GM23338 (cell line): Measurements from ENCODE around the gene PNLIPRP2. TPM values are rescaled to one million over a fixed set of nuclear protein-coding genes. Genes with fewer than 3 reads are reported as not detected.

Experiments used
- ATAC-seq: fragments of 200-7000 bp; cut with Tn5 transposase; 3 replicates; pipeline ENCODE4 v1.9.1; 2020
- DNase-seq: peaks from one replicate; pipeline ENCODE4 v3.0.0-alpha.2; 2015; ENCODE audit warnings: low spot score
- H2AFZ ChIP-seq: fragments of 200-600 bp; sonication (generic); 2 replicates; pipeline ENCODE4 v1.8.0; 2016; ENCODE audit warnings: antibody characterized with exemption, mild to moderate bottlenecking, moderate library complexity
- H3F3A ChIP-seq: fragments of 200-600 bp; sonication (generic); replicated peaks from 2 replicates; pipeline ENCODE4 v1.8.0; 2017; ENCODE audit warnings: antibody characterized with exemption, mixed run types, low read depth
- H3K27ac ChIP-seq: fragments of 200-600 bp; sonication (generic); 2 replicates; pipeline ENCODE4 v1.6.1; 2016; ENCODE audit warnings: low read depth
- H3K27me3 ChIP-seq: fragments of 200-600 bp; sonication (generic); 2 replicates; pipeline ENCODE4 v1.8.0; 2016; ENCODE audit warnings: mild to moderate bottlenecking, mixed run types, moderate library complexity; ENCODE audit not compliant: insufficient read depth
- H3K36me3 ChIP-seq: fragments of 200-600 bp; sonication (generic); 2 replicates; pipeline ENCODE4 v1.8.0; 2016; ENCODE audit warnings: mild to moderate bottlenecking; ENCODE audit not compliant: insufficient read depth
- H3K4me1 ChIP-seq: fragments of 200-600 bp; sonication (generic); 2 replicates; pipeline ENCODE4 v1.8.0; 2016; ENCODE audit warnings: mild to moderate bottlenecking, moderate library complexity; ENCODE audit not compliant: insufficient read depth
- H3K4me2 ChIP-seq: fragments of 200-600 bp; sonication (generic); 2 replicates; pipeline ENCODE4 v1.7.1; 2017; ENCODE audit warnings: mixed run types
- H3K4me3 ChIP-seq: fragments of 200-600 bp; sonication (generic); 2 replicates; pipeline ENCODE4 v1.6.1; 2016; ENCODE audit warnings: mixed run types
- H3K79me2 ChIP-seq: fragments of 200-600 bp; sonication (generic); replicated peaks from 2 replicates; pipeline ENCODE4 v1.8.0; 2017; ENCODE audit warnings: mild to moderate bottlenecking; ENCODE audit not compliant: insufficient read depth
- H3K9me2 ChIP-seq: fragments of 200-600 bp; sonication (generic); 2 replicates; pipeline ENCODE4 v1.8.0; 2017; ENCODE audit not compliant: insufficient read depth
- H4K20me1 ChIP-seq: fragments of 200-600 bp; sonication (generic); replicated peaks from 2 replicates; pipeline ENCODE4 v1.8.0; 2017; ENCODE audit warnings: mild to moderate bottlenecking; ENCODE audit not compliant: insufficient read depth
- H3K27ac Mint-ChIP-seq: 2 replicates; pipeline ENCODE4 v1.8.0; 2020; ENCODE audit warnings: inconsistent platforms, mild to moderate bottlenecking, moderate library complexity, mixed read lengths
- H3K27me3 Mint-ChIP-seq: 3 replicates; pipeline ENCODE4 v1.8.0; 2022; ENCODE audit warnings: low read depth, mild to moderate bottlenecking, moderate library complexity, mixed read lengths, inconsistent platforms; ENCODE audit not compliant: insufficient read depth, poor library complexity
- H3K36me3 Mint-ChIP-seq: 3 replicates; pipeline ENCODE4 v1.8.0; 2021; ENCODE audit warnings: low read depth, mild to moderate bottlenecking, inconsistent platforms, moderate library complexity, mixed read lengths
- H3K4me1 Mint-ChIP-seq: 3 replicates; pipeline ENCODE4 v1.8.0; 2020; ENCODE audit warnings: mild to moderate bottlenecking, inconsistent platforms, mixed read lengths
- H3K4me3 Mint-ChIP-seq: 3 replicates; pipeline ENCODE4 v1.8.0; 2021; ENCODE audit warnings: moderate library complexity, mild to moderate bottlenecking, inconsistent platforms, mixed read lengths
- H3K9me3 Mint-ChIP-seq: 3 replicates; pipeline ENCODE4 v1.8.0; 2020; ENCODE audit warnings: moderate library complexity, mild to moderate bottlenecking, inconsistent platforms, mixed read lengths
- CREB1 ChIP-seq: fragments of 250-450 bp; sonication (Bioruptor Pico); IDR thresholded peaks from 2 replicates; pipeline ENCODE4 v1.5.0; 2020; ENCODE audit warnings: low read depth, mild to moderate bottlenecking, moderate library complexity
- EZH2 ChIP-seq: fragments of 200-600 bp; sonication (generic); IDR thresholded peaks from one replicate; pipeline ENCODE4 v1.8.0; 2017; ENCODE audit warnings: antibody characterized with exemption, mild to moderate bottlenecking, low read depth; ENCODE audit not compliant: unreplicated experiment
- EZH2phosphoT487 ChIP-seq: fragments of 200-600 bp; sonication (generic); IDR thresholded peaks from one replicate; pipeline ENCODE4 v1.8.1; 2018; ENCODE audit warnings: antibody characterized with exemption; ENCODE audit not compliant: unreplicated experiment
- JUNB ChIP-seq: IDR thresholded peaks from one replicate; pipeline ENCODE4 v1.6.1; 2016; ENCODE audit warnings: antibody characterized with exemption; ENCODE audit not compliant: unreplicated experiment
- NANOG ChIP-seq: IDR thresholded peaks from 2 replicates; pipeline ENCODE4 v1.6.1; 2016; ENCODE audit warnings: antibody characterized with exemption, borderline replicate concordance
- POLR2AphosphoS5 ChIP-seq: IDR thresholded peaks from 2 replicates; pipeline ENCODE4 v1.6.1; 2016; ENCODE audit warnings: antibody characterized with exemption, low read depth
- STAT1 ChIP-seq: IDR thresholded peaks from one replicate; pipeline ENCODE4 v1.6.1; 2016; ENCODE audit warnings: antibody characterized with exemption; ENCODE audit not compliant: unreplicated experiment
- ZNF114 ChIP-seq: fragments of 250-450 bp; sonication (Bioruptor Pico); IDR thresholded peaks from 2 replicates; pipeline ENCODE4 v1.5.0; 2020; ENCODE audit warnings: mild to moderate bottlenecking, moderate library complexity
- ZNF331 ChIP-seq: fragments of 250-450 bp; sonication (Bioruptor Pico); IDR thresholded peaks from 2 replicates; pipeline ENCODE4 v1.5.0; 2020; ENCODE audit warnings: low read depth, mild to moderate bottlenecking, moderate library complexity
- polyA plus RNA-seq: library from polyadenylated mRNA; unstranded; fragments of >200 nt; fragmentation: Nextera tagmentation; extraction: Ambion mirVana; gene quantifications from 2 replicates; pipeline ENCODE4 v1.2.1, GENCODE V29; 2016
- total RNA-seq: library from RNA; depleted of rRNA; stranded (reverse); fragments of >200 nt; shearing (Covaris generic); gene quantifications from 2 replicates; pipeline ENCODE4 v1.2.3, GENCODE V29; 2014
- TF ChIP-seq, protein P1 (sequence below): IDR thresholded peaks from 2 replicates; pipeline ENCODE4 v1.6.1; 2016; ENCODE audit warnings: antibody characterized with exemption
- TF ChIP-seq, protein P2 (sequence below): fragments of 250-450 bp; sonication (Bioruptor Pico); IDR thresholded peaks from 2 replicates; pipeline ENCODE4 v1.5.0; 2020; ENCODE audit warnings: mild to moderate bottlenecking, moderate library complexity
- TF ChIP-seq, protein P3 (sequence below), 2 experiments: fragments of 200-600 bp in 1 of 2; sonication (generic) in 1 of 2; conservative IDR thresholded peaks; 2 replicates each; pipeline versions ENCODE4 v1.5.1 to v1.6.1; 2016 to 2017; ENCODE audit warnings: antibody characterized with exemption in 2 of 2, low read depth in 2 of 2, mild to moderate bottlenecking in 2 of 2, moderate library complexity in 1 of 2
- TF ChIP-seq, protein P4 (sequence below): IDR thresholded peaks from one replicate; pipeline ENCODE4 v1.6.1; 2018; ENCODE audit warnings: antibody characterized with exemption; ENCODE audit not compliant: unreplicated experiment

Gene PNLIPRP2
- total and polyA plus RNA-seq, 2 experiments from 2014 or later: 0.24 TPM; not detected in 1

DNA sequence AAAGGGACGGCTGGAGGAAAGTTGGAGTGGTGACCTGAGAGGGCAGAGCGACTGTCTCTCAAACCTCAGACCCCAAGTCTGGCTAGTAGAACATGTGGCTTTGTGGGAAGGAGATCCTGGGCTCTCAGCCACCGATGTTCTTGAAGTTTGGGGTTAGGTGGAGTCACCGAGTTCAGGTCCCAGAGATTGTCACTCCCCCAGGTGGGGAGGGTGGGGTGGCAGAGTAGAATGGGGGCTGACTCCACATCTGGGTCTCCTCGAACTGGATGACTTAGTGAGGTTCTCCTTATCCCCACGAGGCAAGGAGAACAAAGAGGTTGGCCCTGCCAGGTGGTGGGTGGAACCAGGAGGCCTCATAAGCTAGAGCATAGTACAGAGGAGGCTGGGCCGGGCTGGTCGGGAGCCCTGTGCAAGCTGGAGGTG is 14.7 kb upstream of the PNLIPRP2 start:
- H3K9me2 ChIP-seq: peaks cover 4% of the 10 kb centered on the region; the same call in 1 of the 2 replicates
- H3K27me3 Mint-ChIP-seq: peaks cover 13% of the 10 kb centered on the region
- peaks cover 6% of the 10 kb centered on the region; the same call in 1 of the 3 replicates for H3K9me3 Mint-ChIP-seq
- no peaks in the 10 kb centered on the region for H3K79me2 ChIP-seq
- no peak overlapping the region for H3K4me2 ChIP-seq
- TF ChIP-seq, protein P1, sequence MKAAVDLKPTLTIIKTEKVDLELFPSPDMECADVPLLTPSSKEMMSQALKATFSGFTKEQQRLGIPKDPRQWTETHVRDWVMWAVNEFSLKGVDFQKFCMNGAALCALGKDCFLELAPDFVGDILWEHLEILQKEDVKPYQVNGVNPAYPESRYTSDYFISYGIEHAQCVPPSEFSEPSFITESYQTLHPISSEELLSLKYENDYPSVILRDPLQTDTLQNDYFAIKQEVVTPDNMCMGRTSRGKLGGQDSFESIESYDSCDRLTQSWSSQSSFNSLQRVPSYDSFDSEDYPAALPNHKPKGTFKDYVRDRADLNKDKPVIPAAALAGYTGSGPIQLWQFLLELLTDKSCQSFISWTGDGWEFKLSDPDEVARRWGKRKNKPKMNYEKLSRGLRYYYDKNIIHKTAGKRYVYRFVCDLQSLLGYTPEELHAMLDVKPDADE: no peak
- no peak for TF ChIP-seq CREB1 (CRISPR knock-in tag)
- TF ChIP-seq EZH2: no peak
- no peak for TF ChIP-seq ZNF331 (CRISPR knock-in tag)
- TF ChIP-seq POLR2AphosphoS5: no peak
- TF ChIP-seq, protein P2, sequence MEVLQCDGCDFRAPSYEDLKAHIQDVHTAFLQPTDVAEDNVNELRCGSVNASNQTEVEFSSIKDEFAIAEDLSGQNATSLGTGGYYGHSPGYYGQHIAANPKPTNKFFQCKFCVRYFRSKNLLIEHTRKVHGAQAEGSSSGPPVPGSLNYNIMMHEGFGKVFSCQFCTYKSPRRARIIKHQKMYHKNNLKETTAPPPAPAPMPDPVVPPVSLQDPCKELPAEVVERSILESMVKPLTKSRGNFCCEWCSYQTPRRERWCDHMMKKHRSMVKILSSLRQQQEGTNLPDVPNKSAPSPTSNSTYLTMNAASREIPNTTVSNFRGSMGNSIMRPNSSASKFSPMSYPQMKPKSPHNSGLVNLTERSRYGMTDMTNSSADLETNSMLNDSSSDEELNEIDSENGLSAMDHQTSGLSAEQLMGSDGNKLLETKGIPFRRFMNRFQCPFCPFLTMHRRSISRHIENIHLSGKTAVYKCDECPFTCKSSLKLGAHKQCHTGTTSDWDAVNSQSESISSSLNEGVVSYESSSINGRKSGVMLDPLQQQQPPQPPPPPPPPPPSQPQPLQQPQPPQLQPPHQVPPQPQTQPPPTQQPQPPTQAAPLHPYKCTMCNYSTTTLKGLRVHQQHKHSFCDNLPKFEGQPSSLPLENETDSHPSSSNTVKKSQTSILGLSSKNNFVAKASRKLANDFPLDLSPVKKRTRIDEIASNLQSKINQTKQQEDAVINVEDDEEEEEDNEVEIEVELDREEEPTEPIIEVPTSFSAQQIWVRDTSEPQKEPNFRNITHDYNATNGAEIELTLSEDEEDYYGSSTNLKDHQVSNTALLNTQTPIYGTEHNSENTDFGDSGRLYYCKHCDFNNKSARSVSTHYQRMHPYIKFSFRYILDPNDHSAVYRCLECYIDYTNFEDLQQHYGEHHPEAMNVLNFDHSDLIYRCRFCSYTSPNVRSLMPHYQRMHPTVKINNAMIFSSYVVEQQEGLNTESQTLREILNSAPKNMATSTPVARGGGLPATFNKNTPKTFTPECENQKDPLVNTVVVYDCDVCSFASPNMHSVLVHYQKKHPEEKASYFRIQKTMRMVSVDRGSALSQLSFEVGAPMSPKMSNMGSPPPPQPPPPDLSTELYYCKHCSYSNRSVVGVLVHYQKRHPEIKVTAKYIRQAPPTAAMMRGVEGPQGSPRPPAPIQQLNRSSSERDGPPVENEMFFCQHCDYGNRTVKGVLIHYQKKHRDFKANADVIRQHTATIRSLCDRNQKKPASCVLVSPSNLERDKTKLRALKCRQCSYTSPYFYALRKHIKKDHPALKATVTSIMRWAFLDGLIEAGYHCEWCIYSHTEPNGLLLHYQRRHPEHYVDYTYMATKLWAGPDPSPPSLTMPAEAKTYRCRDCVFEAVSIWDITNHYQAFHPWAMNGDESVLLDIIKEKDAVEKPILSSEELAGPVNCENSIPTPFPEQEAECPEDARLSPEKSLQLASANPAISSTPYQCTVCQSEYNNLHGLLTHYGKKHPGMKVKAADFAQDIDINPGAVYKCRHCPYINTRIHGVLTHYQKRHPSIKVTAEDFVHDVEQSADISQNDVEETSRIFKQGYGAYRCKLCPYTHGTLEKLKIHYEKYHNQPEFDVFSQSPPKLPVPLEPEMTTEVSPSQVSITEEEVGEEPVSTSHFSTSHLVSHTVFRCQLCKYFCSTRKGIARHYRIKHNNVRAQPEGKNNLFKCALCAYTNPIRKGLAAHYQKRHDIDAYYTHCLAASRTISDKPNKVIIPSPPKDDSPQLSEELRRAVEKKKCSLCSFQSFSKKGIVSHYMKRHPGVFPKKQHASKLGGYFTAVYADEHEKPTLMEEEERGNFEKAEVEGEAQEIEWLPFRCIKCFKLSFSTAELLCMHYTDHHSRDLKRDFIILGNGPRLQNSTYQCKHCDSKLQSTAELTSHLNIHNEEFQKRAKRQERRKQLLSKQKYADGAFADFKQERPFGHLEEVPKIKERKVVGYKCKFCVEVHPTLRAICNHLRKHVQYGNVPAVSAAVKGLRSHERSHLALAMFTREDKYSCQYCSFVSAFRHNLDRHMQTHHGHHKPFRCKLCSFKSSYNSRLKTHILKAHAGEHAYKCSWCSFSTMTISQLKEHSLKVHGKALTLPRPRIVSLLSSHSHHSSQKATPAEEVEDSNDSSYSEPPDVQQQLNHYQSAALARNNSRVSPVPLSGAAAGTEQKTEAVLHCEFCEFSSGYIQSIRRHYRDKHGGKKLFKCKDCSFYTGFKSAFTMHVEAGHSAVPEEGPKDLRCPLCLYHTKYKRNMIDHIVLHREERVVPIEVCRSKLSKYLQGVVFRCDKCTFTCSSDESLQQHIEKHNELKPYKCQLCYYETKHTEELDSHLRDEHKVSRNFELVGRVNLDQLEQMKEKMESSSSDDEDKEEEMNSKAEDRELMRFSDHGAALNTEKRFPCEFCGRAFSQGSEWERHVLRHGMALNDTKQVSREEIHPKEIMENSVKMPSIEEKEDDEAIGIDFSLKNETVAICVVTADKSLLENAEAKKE (CRISPR knock-in tag): no peak
- TF ChIP-seq, protein P3, sequence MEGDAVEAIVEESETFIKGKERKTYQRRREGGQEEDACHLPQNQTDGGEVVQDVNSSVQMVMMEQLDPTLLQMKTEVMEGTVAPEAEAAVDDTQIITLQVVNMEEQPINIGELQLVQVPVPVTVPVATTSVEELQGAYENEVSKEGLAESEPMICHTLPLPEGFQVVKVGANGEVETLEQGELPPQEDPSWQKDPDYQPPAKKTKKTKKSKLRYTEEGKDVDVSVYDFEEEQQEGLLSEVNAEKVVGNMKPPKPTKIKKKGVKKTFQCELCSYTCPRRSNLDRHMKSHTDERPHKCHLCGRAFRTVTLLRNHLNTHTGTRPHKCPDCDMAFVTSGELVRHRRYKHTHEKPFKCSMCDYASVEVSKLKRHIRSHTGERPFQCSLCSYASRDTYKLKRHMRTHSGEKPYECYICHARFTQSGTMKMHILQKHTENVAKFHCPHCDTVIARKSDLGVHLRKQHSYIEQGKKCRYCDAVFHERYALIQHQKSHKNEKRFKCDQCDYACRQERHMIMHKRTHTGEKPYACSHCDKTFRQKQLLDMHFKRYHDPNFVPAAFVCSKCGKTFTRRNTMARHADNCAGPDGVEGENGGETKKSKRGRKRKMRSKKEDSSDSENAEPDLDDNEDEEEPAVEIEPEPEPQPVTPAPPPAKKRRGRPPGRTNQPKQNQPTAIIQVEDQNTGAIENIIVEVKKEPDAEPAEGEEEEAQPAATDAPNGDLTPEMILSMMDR (conservative IDR thresholded peaks at IDR 0.05; ENCODE audit: low read depth in 2 of 2): no peak
- TF ChIP-seq, protein P4, sequence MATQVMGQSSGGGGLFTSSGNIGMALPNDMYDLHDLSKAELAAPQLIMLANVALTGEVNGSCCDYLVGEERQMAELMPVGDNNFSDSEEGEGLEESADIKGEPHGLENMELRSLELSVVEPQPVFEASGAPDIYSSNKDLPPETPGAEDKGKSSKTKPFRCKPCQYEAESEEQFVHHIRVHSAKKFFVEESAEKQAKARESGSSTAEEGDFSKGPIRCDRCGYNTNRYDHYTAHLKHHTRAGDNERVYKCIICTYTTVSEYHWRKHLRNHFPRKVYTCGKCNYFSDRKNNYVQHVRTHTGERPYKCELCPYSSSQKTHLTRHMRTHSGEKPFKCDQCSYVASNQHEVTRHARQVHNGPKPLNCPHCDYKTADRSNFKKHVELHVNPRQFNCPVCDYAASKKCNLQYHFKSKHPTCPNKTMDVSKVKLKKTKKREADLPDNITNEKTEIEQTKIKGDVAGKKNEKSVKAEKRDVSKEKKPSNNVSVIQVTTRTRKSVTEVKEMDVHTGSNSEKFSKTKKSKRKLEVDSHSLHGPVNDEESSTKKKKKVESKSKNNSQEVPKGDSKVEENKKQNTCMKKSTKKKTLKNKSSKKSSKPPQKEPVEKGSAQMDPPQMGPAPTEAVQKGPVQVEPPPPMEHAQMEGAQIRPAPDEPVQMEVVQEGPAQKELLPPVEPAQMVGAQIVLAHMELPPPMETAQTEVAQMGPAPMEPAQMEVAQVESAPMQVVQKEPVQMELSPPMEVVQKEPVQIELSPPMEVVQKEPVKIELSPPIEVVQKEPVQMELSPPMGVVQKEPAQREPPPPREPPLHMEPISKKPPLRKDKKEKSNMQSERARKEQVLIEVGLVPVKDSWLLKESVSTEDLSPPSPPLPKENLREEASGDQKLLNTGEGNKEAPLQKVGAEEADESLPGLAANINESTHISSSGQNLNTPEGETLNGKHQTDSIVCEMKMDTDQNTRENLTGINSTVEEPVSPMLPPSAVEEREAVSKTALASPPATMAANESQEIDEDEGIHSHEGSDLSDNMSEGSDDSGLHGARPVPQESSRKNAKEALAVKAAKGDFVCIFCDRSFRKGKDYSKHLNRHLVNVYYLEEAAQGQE: no peak
- TF ChIP-seq STAT1: no peak
- no peak for TF ChIP-seq JUNB
- no peak for TF ChIP-seq EZH2phosphoT487
- TF ChIP-seq ZNF114 (CRISPR knock-in tag): no peak
- TF ChIP-seq NANOG: no peak
- DNase-seq (no peak), ATAC-seq (no peak)
- no peaks in the 10 kb centered on the region for H3K4me1 ChIP-seq
- no peaks in the 10 kb centered on the region for H3F3A ChIP-seq
- no peaks in the 10 kb centered on the region for H3K36me3 ChIP-seq
- no peak overlapping the region for H3K4me3 ChIP-seq
- 0 out of 3 replicates have a peak, but pooled peaks cover 3% of the 10 kb centered on the region for H3K4me1 Mint-ChIP-seq
- H3K4me3 Mint-ChIP-seq: no peak overlapping the region
- no peaks in the 10 kb centered on the region for H3K36me3 Mint-ChIP-seq
- H3K27ac ChIP-seq: no peak overlapping the region
- H2AFZ ChIP-seq: no peak overlapping the region
- no peak overlapping the region for H3K27ac Mint-ChIP-seq
- H4K20me1 ChIP-seq: no peaks in the 10 kb centered on the region
- H3K27me3 ChIP-seq: peaks cover 14% of the 10 kb centered on the region; the same call in 1 of the 2 replicates
